ENCODE data around the gene EIF1.

DNA sequence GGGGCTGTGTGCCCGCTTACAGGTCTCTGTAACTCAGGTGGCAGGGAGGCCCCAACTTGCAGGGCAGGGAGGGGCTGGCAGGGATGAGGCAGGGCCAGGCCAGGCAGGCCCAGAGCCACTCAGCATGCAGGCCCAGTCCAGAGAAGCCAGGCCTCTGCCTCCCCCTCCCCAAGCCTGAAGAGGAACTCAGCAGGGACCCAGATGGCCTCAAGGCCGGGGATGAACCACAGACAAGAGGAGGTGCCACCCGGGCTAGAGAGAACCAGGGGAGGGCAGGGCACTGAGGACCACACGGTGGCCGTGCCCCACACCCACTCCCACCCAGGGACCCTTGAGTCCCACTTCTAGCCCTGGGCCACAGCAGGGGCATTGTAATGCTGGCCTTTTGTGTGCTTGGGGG, 29.8 kb upstream of the EIF1 start:
- no peak for TF ChIP-seq CTCF (IDR thresholded peaks at IDR 0.05)
- no peak for TF ChIP-seq POLR2A (IDR thresholded peaks at IDR 0.05)
